K562 (cell line): ENCODE data around the gene DNAI7. TPM values are rescaled to one million over a fixed set of nuclear protein-coding genes. Genes with fewer than 3 reads are reported as not detected.

Source experiments
- ATAC-seq: fragments of 200-7000 bp; cut with Tn5 transposase; 3 replicates; pipeline ENCODE4 v1.9.1; 2020; ENCODE audit warnings: moderate library complexity
- BruUV-seq: library from RNA; stranded (reverse); fragments of 400-500 nt; replicated peaks from 2 replicates; lab custom pipeline; 2021; lab: Mats Ljungman, UMichigan
- CTCF ChIA-PET: fragments of 300-600 bp; formaldehyde crosslinking; extraction: SDS; loops from one replicate; lab custom pipeline; 2021; ENCODE audit warnings: low intra/inter-chr PET ratio; lab: Yijun Ruan, JAX
- POLR2A ChIA-PET: fragments of 300-600, 350-650 bp; sonication (Branson Sonifier 250); formaldehyde crosslinking; extraction: SDS; loops from one replicate; lab custom pipeline; 2021; ENCODE audit warnings: antibody characterized with exemption, inconsistent platforms; lab: Yijun Ruan, JAX
- DNase-seq, 4 experiments: peaks; one replicate each; pipeline versions ENCODE4 v3.0.0 to v3.0.0-alpha.2; 2011 to 2018; ENCODE audit warnings: low spot score in 3 of 4, mixed read lengths in 3 of 4; ENCODE audit errors: extremely low read depth in 1 of 4
- FAIRE-seq: peaks from 2 replicates; lab custom pipeline; 2011; peaks lifted over from hg19 to GRCh38; lab: Jason Lieb, UNC
- H2AFZ ChIP-seq: 2 replicates; pipeline ENCODE4 v1.6.0; 2011; ENCODE audit warnings: low read depth, low read length, control low read depth, inconsistent platforms
- H3K27ac ChIP-seq: fragments of 200-600 bp; 3 replicates; pipeline ENCODE4 v1.8.0; 2011; ENCODE audit warnings: low read depth, mild to moderate bottlenecking, control low read depth, inconsistent platforms, low read length, moderate library complexity, mixed read lengths; ENCODE audit errors: extremely low read depth
- H3K27me3 ChIP-seq, 2 experiments: fragments of 300-600 bp in 1 of 2; 2 replicates in 1 of 2; 3 replicates in 1 of 2; pipeline versions ENCODE4 v1.6.0 to v1.8.0; 2011; ENCODE audit warnings: inconsistent platforms in 2 of 2, low read length in 2 of 2, mild to moderate bottlenecking in 1 of 2, mixed read lengths in 1 of 2, moderate library complexity in 1 of 2; ENCODE audit not compliant: control insufficient read depth in 2 of 2, insufficient read depth in 2 of 2
- H3K36me3 ChIP-seq: fragments of 300-600 bp; 3 replicates; pipeline ENCODE4 v1.8.0; 2011; ENCODE audit warnings: mild to moderate bottlenecking, low read length, inconsistent platforms; ENCODE audit not compliant: control insufficient read depth, insufficient read depth
- H3K4me1 ChIP-seq, 2 experiments: fragments of 200-600 bp in 1 of 2; replicated peaks in 1 of 2; 2 replicates in 1 of 2; 3 replicates in 1 of 2; pipeline versions ENCODE4 v1.5.1 to v1.8.0; 2011; ENCODE audit warnings: inconsistent platforms in 2 of 2, low read length in 2 of 2, mild to moderate bottlenecking in 1 of 2, mixed read lengths in 1 of 2, moderate library complexity in 1 of 2; ENCODE audit not compliant: control insufficient read depth in 2 of 2, insufficient read depth in 2 of 2
- H3K4me2 ChIP-seq: 2 replicates; pipeline ENCODE4 v1.6.1; 2011; ENCODE audit warnings: low read length, control low read depth, inconsistent platforms, mixed read lengths; ENCODE audit not compliant: insufficient read depth
- H3K4me3 ChIP-seq: fragments of 200-600 bp; sonication (generic), shearing (Covaris generic); 2 replicates; pipeline ENCODE4 v1.5.1; 2016; ENCODE audit warnings: control low read depth, inconsistent platforms
- H3K79me2 ChIP-seq: fragments of 200-600 bp; 3 replicates; pipeline ENCODE4 v1.8.0; 2011; ENCODE audit warnings: low read length, inconsistent platforms; ENCODE audit not compliant: control insufficient read depth, insufficient read depth
- H3K9ac ChIP-seq, 2 experiments: 2 replicates each; pipeline versions ENCODE4 v1.6.0 to v1.6.1; 2011; ENCODE audit warnings: low read depth in 2 of 2, low read length in 2 of 2, control low read depth in 1 of 2, inconsistent platforms in 1 of 2, mild to moderate bottlenecking in 1 of 2, mixed read lengths in 1 of 2; ENCODE audit not compliant: insufficient read depth in 1 of 2
- H3K9me1 ChIP-seq: one replicate; pipeline ENCODE4 v1.6.0; 2011; ENCODE audit warnings: inconsistent platforms, mild to moderate bottlenecking, low read length, moderate library complexity; ENCODE audit not compliant: control insufficient read depth, insufficient read depth
- H3K9me3 ChIP-seq: replicated peaks from 2 replicates; pipeline ENCODE4 v1.5.1; 2011; ENCODE audit warnings: low read depth, low read length, inconsistent platforms; ENCODE audit not compliant: control insufficient read depth, insufficient read depth
- H4K20me1 ChIP-seq: replicated peaks from 2 replicates; pipeline ENCODE4 v1.6.1; 2011; ENCODE audit warnings: low read length, inconsistent platforms, mixed read lengths; ENCODE audit not compliant: control insufficient read depth, insufficient read depth
- ADNP ChIP-seq: fragments of 200-800 bp; sonication (Bioruptor generic); IDR thresholded peaks from 2 replicates; pipeline ENCODE4 v1.6.1; 2016; ENCODE audit warnings: missing genetic modification characterization, missing compliant biosample characterization
- CBX1 ChIP-seq: sonication (generic); IDR thresholded peaks from 2 replicates; pipeline ENCODE4 v1.6.1; 2016; ENCODE audit warnings: antibody characterized with exemption, low read depth, mild to moderate bottlenecking
- ELK3 ChIP-seq: fragments of 450-650 bp; formaldehyde crosslinking; IDR thresholded peaks from 2 replicates; pipeline ENCODE4 v1.4.0; 2020; ENCODE audit warnings: mild to moderate bottlenecking
- HCFC1 ChIP-seq: IDR thresholded peaks from 2 replicates; pipeline ENCODE4 v1.6.1; 2012; ENCODE audit warnings: low read depth, low read length, improper control_type of control experiment
- HIVEP1 ChIP-seq: fragments of 250-450 bp; sonication (Bioruptor Pico); IDR thresholded peaks from 2 replicates; pipeline ENCODE4 v1.4.0; 2020; ENCODE audit warnings: mild to moderate bottlenecking
- LEF1 ChIP-seq: fragments of 450-650 bp; IDR thresholded peaks from 2 replicates; pipeline ENCODE4 v1.6.1; 2016; ENCODE audit warnings: mild to moderate bottlenecking
- MAFK ChIP-seq: IDR thresholded peaks from 2 replicates; pipeline ENCODE4 v1.6.1; 2011; ENCODE audit warnings: low read length, improper control_type of control experiment
- MYC ChIP-seq, 2 experiments: fragments of 250-450 bp in 1 of 2; sonication (Bioruptor Pico) in 1 of 2; IDR thresholded peaks; 2 replicates each; pipeline versions ENCODE4 v1.5.1 to v1.6.1; 2012 to 2021; ENCODE audit warnings: low read depth in 2 of 2, borderline replicate concordance in 1 of 2, improper control_type of control experiment in 1 of 2, low read length in 1 of 2, mild to moderate bottlenecking in 1 of 2, moderate library complexity in 1 of 2
- NFATC3 ChIP-seq: fragments of 450-650 bp; IDR thresholded peaks from 2 replicates; pipeline ENCODE4 v1.6.1; 2017; ENCODE audit warnings: mild to moderate bottlenecking
- SMARCA4 ChIP-seq: fragments of 450-650 bp; IDR thresholded peaks from 2 replicates; pipeline ENCODE4 v1.6.1; 2016
- TAF1 ChIP-seq: IDR thresholded peaks from 2 replicates; pipeline ENCODE4 v1.6.1; 2011; ENCODE audit warnings: mild to moderate bottlenecking, low read length, moderate library complexity; ENCODE audit not compliant: insufficient read depth, control insufficient read depth, severe bottlenecking; ENCODE audit errors: extremely low read depth
- ZBTB26 ChIP-seq: fragments of 450-650 bp; formaldehyde crosslinking; IDR thresholded peaks from 2 replicates; pipeline ENCODE4 v1.4.0; 2022; ENCODE audit warnings: missing genetic modification characterization
- ZC3H11A ChIP-seq: IDR thresholded peaks from 2 replicates; pipeline ENCODE4 v1.6.1; 2012; ENCODE audit warnings: low read depth, low read length, improper control_type of control experiment
- ZNF146 ChIP-seq: IDR thresholded peaks from one replicate; pipeline ENCODE4 v1.6.1; 2018; ENCODE audit warnings: missing compliant biosample characterization; ENCODE audit not compliant: unreplicated experiment
- ZNF408 ChIP-seq: fragments of 250-450 bp; sonication (Bioruptor Pico); IDR thresholded peaks from 2 replicates; pipeline ENCODE4 v1.4.0; 2020; ENCODE audit warnings: low read depth, mild to moderate bottlenecking, moderate library complexity
- WGBS: fragments of 100-300 bp; shearing (Covaris generic); methylation state at CpG from one replicate; pipeline ENCODE4 v1.1.6; 2016; ENCODE audit warnings: low coverage, mixed read lengths; ENCODE audit not compliant: insufficient coverage; ENCODE audit errors: missing lambda C conversion rate; 5-methylcytosine and 5-hydroxymethylcytosine counted together
- in situ Hi-C: fragments of 300-500 bp; cut with MboI; formaldehyde crosslinking; loops from 4 replicates; pipeline ENCODE4 v1.15.0; 2018; ENCODE audit warnings: inconsistent platforms, mixed read lengths
- intact Hi-C: fragments of 100-400 bp; cut with micrococcal nuclease; formaldehyde crosslinking; loops from 2 replicates; pipeline ENCODE4 v1.14.2; 2022
- polyA plus RNA-seq, 8 experiments: library from polyadenylated mRNA; depleted of rRNA in 4 of 8; stranded (reverse) in 5 of 8; unstranded in 3 of 8; fragments of >200 nt; fragmentation: Nextera tagmentation in 2 of 8; fragmentation: Illumina TruSeq in 1 of 8; extraction: Ambion mirVana in 2 of 8; extraction: Trizol in 1 of 8; gene quantifications; 2 replicates each; pipeline versions ENCODE4 v1.2.1 to v1.2.3, GENCODE V29; 2011 to 2014; ENCODE audit warnings: inconsistent platforms in 1 of 8, missing spikeins in 1 of 8
- total RNA-seq, 7 experiments: library from RNA; depleted of rRNA in 6 of 7; stranded (reverse); fragments of >200 nt in 6 of 7; fragmentation: Illumina TruSeq in 2 of 7; extraction: Trizol in 2 of 7; gene quantifications; 2 replicates each; pipeline versions ENCODE4 v1.2.1 to v1.2.3, GENCODE V29; 2011 to 2021; ENCODE audit warnings: low replicate concordance in 1 of 7

Gene DNAI7
- total and polyA plus RNA-seq, 9 of the 15 experiments (the other 6 are each of a cell fraction or from before 2014, with no cell fraction given) = 0.06 to 0.76 (median 0.17) TPM; not detected in 1

GRCh38 chr12:25123126-25123525, 71.8 kb downstream of the DNAI7 start:
- H3K79me2 ChIP-seq = no peaks in the 10 kb centered on the region
- POLR2A ChIA-PET = no interaction called here
- H3K9me1 ChIP-seq = no peaks in the 10 kb centered on the region
- H3K4me2 ChIP-seq = no peak overlapping the region
- TF ChIP-seq ZC3H11A (no peak), HCFC1 (no peak), MYC (IDR thresholded peaks at IDR 0.05; ENCODE audit: low read depth, low read length) (no peak), MYC (CRISPR knock-in tag; IDR thresholded peaks at IDR 0.05; ENCODE audit: borderline replicate concordance, low read depth) (no peak), ZNF146 (CRISPR knock-in tag) (no peak), ZNF408 (CRISPR knock-in tag) (no peak)
- H3K27me3 ChIP-seq = no peaks in the 10 kb centered on the region; a peak in 1 of 5 replicates
- H3K4me1 ChIP-seq = no peaks in the 10 kb centered on the region
- ATAC-seq (no peak), FAIRE-seq (no peak), DNase-seq (no peak)
- H2AFZ ChIP-seq = no peak overlapping the region
- H3K27ac ChIP-seq = no peak overlapping the region
- no peaks in the 10 kb centered on the region for H3K36me3 ChIP-seq
- no peaks in the 10 kb centered on the region for H3K9me3 ChIP-seq
- H4K20me1 ChIP-seq = no peaks in the 10 kb centered on the region
- CTCF ChIA-PET = no interaction called here
- no peak overlapping the region for H3K9ac ChIP-seq
- intact Hi-C loops (no loop called here), in situ Hi-C loops (no loop called here)
- H3K4me3 ChIP-seq = no peak overlapping the region
- WGBS = 0% methylated on average over 1 of the region's 1 CpG
- no TSS peak for BruUV-seq

- Histone ChIP-seq H3K9me1 (no peaks in the 10 kb centered on the region), H3K27me3 (no peaks in the 10 kb centered on the region; a peak in 1 of 5 replicates), H3K4me1 (no peaks in the 10 kb centered on the region), H3K79me2 (no peaks in the 10 kb centered on the region), H3K27ac (no peak overlapping the region), H3K4me3 (no peak overlapping the region), H4K20me1 (no peaks in the 10 kb centered on the region), H3K36me3 (no peaks in the 10 kb centered on the region), H3K9ac (no peak overlapping the region), H3K4me2 (no peak overlapping the region), H2AFZ (no peak overlapping the region), H3K9me3 (no peaks in the 10 kb centered on the region)
- 0% methylated on average over 3 of the region's 3 CpGs for WGBS
- ChIA-PET POLR2A (no interaction called here), CTCF (no interaction called here)
- BruUV-seq = no TSS peak
- DNase-seq (no peak), ATAC-seq (no peak), FAIRE-seq (no peak)
- intact Hi-C loops (no loop called here), in situ Hi-C loops (no loop called here)
- no peak for TF ChIP-seq ADNP
- no peak for TF ChIP-seq LEF1
- no peak for TF ChIP-seq ZBTB26 (CRISPR knock-in tag)
- no peak for TF ChIP-seq NFATC3
- TF ChIP-seq MAFK = no peak
- TF ChIP-seq SMARCA4 = no peak
- TF ChIP-seq TAF1 = no peak
- TF ChIP-seq ELK3 = no peak
- TF ChIP-seq HIVEP1 (CRISPR knock-in tag) = no peak
- TF ChIP-seq CBX1 = no peak
These were observed 73.0 kb downstream of the DNAI7 start for GRCh38 chr12:25121916-25122315.
